Measurements from ENCODE around the gene KLHL14. TPM values are rescaled to one million over a fixed set of nuclear protein-coding genes. Genes with fewer than 3 reads are reported as not detected.
"Not testable (repeated sequence)": the region's sequence is repeated elsewhere in the genome, so short reads cannot be mapped to it uniquely, and the experiment has no call there.

Gene KLHL14
- total RNA-seq, 2 experiments from 2014 or later: not detected

DNA sequence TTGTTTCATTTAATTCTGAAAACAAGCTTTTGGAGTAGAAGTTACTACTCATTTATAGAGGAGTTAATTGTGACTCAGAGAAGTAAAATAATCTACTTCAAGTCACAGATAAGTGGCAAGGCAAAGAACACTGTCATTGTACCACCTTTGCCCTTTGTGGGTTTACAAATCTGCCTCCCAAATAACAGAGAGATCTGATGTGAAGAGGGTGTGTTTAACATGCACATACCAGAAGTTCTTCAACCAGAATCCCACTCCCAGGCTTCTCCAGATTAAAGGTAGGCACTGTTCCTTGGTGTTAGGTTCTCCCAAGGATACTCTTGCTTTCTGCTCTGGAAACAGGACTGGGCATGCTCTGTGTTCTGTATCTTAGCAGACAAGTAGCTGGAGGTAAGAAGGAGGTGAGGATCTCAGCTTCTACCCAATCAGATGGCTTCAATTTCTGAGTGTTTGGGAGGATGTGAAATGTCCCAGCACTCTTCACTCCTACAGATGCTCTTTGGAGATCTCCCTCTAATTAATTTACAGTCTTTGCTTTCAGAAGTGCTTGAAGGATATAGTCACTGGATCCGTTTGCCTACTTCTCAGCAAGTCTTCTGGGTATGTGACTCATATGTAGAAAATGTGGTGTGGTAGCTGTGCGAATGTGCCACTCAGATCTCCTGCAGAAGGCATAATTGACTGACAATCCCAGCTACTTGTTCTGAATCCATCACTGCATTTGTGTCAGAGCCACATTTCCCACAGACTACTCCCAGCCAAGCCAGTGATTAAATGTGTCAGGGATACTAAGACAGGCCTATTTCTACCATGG, 111.1 kb downstream of the KLHL14 start:
- ChIA-PET CTCF (no interaction called here), POLR2A (no interaction called here)

DNA sequence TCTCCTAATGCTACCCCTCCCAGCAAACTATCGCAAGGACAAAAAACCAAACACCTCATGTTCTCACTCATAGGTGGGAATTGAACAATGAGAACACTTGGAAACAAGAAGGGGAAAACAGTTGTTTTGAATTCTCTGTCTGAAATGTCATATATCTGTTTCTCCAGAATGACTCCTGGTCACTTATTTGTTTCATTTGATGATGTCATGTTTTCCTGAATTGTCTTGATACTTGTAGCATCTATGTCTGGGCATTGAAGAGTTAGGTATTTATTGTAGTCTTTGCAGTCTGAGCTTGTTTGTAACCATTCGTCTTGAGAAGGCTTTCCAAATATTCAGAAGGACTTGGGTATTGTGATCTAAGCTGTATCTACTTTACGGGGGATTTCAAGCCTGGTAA, 118.3 kb downstream of the KLHL14 start:
- CTCF ChIA-PET, POLR2A ChIA-PET: not testable (repeated sequence)

DNA sequence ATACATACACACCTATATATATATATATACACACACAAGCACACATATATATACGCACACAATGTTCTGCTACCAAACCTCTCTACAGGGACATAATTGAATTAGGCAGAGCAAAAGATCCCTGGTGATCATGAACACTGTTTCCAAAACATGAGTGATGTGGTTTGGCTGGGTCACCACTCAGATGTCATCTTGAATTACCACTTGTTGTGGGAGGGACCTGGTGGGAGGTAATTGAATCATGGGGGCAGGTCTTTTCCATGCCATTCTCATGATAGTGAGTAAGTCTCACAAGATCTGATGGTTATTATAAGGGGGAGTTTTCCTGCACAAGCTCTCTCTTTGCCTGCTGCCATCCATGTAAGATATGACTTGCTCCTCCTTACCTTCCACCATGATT, 135.2 kb downstream of the KLHL14 start:
- CTCF ChIA-PET, POLR2A ChIA-PET: not testable (repeated sequence)

DNA sequence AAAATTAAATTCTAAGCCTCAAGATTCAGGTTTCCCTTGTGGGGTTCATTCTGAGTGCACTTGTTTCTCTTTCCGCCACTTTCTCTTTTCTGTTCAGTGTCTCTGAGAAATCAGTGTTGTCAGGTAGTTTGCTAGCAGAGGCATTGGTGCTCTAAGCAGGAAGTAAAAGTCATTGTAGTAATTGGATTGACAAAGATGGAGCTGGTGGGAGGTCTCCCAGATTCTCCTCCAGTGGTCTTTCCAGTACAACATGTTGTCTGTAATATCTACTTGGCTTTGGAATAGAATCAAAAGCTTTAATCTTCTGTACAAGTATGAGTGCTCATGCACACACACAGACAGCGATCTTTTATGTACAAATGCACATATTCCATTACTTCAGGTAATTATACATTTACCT, 135.6 kb downstream of the KLHL14 start:
- POLR2A ChIA-PET: no interaction called here
- CTCF ChIA-PET: no interaction called here

DNA sequence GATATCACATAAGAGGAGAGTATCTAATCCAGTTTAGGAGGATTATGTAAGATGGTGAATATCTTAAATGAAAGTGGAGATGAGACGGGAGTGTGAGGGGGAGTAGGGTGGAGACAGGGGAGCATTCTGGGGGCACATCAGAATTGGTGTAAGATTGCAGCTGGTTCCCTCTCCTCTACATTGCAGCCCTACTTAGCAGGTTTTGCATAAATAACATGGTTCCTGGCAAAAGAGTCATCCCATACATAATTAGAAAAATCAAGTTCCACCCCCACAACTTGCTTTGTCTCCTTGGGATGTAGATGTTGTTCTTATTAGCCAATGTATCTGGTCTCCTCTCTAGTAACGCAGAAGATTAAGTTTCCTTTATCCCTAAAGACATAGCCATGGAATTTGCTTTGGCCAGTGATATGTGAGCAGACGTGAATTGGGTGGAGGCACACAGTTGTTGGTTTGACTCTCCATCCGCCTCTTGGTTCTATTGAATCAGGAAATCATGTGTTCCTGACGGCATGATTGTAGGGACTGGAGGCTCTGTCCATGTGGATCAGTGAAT, 137.9 kb downstream of the KLHL14 start:
- ChIA-PET POLR2A (no interaction called here), CTCF (no interaction called here)

DNA sequence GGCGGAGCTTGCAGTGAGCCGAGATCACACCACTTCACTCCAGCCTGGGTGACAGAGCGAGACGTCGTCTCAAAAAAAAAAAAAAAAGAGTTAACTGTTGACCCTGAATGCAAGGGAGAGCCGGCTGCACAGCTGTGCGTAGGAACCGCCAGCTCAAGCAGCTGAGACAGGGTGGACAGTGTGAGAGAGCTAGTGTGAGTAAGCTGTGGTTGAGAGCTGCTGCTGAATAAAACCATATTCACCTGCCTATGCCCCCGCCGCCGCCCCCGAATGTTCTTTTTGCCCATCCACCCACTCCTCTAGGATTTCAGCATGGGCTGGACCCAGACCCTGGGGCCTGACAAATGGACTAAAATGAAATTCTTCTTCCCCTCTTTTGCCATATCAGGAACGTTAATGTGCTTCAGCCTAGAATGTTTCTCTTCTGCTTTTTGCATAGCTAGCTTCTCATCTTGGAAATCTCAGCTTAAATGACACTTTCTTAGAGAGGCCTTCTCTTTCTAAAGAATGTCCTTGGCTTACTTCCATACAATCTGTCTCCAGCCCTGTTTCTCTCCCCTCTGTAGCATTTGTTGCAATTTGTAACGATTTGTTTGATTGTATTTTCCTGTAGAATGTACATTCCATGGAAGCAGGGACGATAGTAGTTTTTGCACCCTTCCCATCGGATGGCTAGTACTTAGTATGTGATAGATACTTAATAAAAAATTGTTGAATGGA, 142.7 kb downstream of the KLHL14 start:
- POLR2A ChIA-PET: no interaction called here
- CTCF ChIA-PET: interaction anchor here (0.6 kb wide), 1 partner anchor 85 kb away, joined by 5 read pairs; no protein-coding TSS in a partner anchor

DNA sequence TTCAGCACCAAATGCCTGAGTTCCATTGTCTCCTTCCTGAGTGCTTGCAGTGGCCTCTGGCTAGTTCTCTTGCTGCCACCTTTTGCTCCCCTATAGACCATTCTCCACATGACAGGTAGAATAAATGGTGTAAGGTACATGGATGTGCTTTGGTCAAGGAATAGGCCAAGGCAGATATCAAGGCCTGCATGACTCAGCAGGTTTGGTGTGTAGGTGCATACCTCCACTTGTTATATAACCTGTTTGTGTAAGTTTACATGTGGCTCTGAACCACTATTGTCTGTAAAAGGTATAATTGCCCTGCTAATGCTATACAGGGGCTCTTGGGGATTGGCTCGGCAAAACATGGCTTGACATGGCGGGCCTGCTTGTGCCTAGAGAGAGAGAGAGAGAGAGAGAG, 143.5 kb downstream of the KLHL14 start:
- ChIA-PET POLR2A (no interaction called here), CTCF (no interaction called here)

DNA sequence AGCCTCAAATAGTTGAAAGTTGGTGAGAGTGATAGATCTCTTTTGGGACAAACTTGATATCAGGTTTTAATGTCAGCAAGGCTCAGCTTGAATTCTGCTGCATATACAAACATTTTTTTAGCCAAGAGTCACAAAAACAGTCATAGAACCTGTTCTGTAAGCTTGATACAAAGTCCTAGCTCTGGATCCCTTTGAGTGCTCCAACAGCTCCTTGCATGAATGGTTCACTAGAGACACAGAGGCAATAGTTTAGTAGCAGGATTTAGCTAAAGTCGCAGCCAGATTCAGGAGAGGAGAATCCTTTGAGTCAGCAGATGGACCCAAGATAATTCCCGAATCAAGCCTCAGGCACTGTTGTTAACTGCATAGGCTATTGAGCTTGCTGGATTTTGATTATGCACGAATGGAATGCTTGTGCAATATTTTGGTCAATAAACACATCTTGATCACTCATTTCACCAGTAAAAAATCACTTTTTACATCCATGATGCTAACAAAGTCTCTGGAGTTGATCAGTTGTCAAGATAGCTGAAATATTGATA, 148.6 kb downstream of the KLHL14 start:
- ChIA-PET CTCF (no interaction called here), POLR2A (no interaction called here)

DNA sequence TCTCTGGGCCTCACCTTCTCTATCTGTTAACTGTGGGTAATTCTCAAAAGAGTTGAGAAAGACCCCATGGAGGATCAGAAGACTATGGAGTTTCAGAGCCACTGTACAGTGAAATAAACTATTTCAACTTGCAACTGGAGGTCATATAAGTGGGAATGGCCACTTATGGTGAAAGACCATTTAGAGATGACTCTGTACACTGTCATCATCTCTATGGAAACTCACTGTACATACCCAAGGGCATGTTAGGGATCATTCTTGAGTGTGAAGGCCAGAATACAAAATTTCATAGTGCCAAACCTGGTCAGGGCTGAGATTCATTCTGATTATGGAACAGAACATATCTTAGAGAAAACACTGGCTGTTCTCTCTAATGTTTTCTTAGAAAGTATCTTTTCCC, 149.3 kb downstream of the KLHL14 start:
- ChIA-PET CTCF (no interaction called here), POLR2A (no interaction called here)
